Ascending aorta (tissue), 2 donors: ENCODE measurements around the gene BABAM2. TPM values are rescaled to one million over a fixed set of nuclear protein-coding genes. Genes with fewer than 3 reads are reported as not detected.
A peak's percentile ranks its signal among the peaks of the same experiment; 100 is the strongest.
"Not testable (repeated sequence)": the region's sequence is repeated elsewhere in the genome, so short reads cannot be mapped to it uniquely, and the experiment has no call there.

Source experiments
- DNase-seq, 2 donors: peaks; one replicate each; pipeline ENCODE4 v3.0.0-alpha.2; 2019; ENCODE audit warnings: low spot score in 2 of 2
- H3K27ac ChIP-seq, 2 donors: fragments of 200-600 bp; sonication (generic); one replicate each; pipeline ENCODE4 v1.5.1; 2016 to 2017; ENCODE audit warnings: mild to moderate bottlenecking in 1 of 2
- H3K27me3 ChIP-seq: fragments of 200-600 bp; sonication (generic); one replicate; pipeline ENCODE4 v1.5.1; 2017
- H3K36me3 ChIP-seq, 2 donors: fragments of 200-600 bp; sonication (generic); one replicate each; pipeline ENCODE4 v1.5.1; 2016
- H3K4me1 ChIP-seq, 2 donors: fragments of 200-600 bp; sonication (generic); one replicate each; pipeline ENCODE4 v1.5.1; 2016 to 2017; ENCODE audit warnings: mild to moderate bottlenecking in 1 of 2
- H3K4me3 ChIP-seq, 2 donors: fragments of 200-600 bp; sonication (generic); one replicate each; pipeline ENCODE4 v1.5.1; 2016 to 2017; ENCODE audit warnings: mild to moderate bottlenecking in 1 of 2
- H3K9me3 ChIP-seq, 2 donors: fragments of 200-600 bp; sonication (generic); one replicate each; pipeline ENCODE4 v1.5.1; 2016
- CTCF ChIP-seq, 3 experiments: fragments of 200-600 bp in 2 of 3; fragments of 450-650 bp in 1 of 3; sonication (generic) in 2 of 3; IDR thresholded peaks; one replicate each; pipeline ENCODE4 v1.5.1; 2016 to 2019; ENCODE audit warnings: antibody characterized with exemption in 3 of 3, mild to moderate bottlenecking in 1 of 3, moderate library complexity in 1 of 3
- intact Hi-C: fragments of 100-400 bp; cut with DNase I; formaldehyde crosslinking; loops from one replicate; pipeline ENCODE4 v1.15.1; 2023
- total RNA-seq: library from RNA; depleted of rRNA; stranded (reverse); fragments of >200 nt; gene quantifications from one replicate; pipeline ENCODE4 v1.1.0, GENCODE V29; 2016

BABAM2 gene
- total RNA-seq, 1 donor from 2014 or later: 19.6 TPM

GRCh38 chr2:28025123-28025522, 134.6 kb downstream of the BABAM2 start:
- Histone ChIP-seq H3K27me3 (no peaks in the 10 kb centered on the region), H3K4me1 (no peaks in the 10 kb centered on the region), H3K36me3 (peaks cover 4 to 7% of the 10 kb centered on the region in 2 donors), H3K4me3 (no peak overlapping the region), H3K27ac (no peak overlapping the region), H3K9me3 (no peaks in the 10 kb centered on the region)
- TF ChIP-seq CTCF (IDR thresholded peaks at IDR 0.05): no peak
- intact Hi-C loops: no loop called here
- no peak for DNase-seq

GRCh38 chr2:28026230-28026629, 135.7 kb downstream of the BABAM2 start:
- DNase-seq, intact Hi-C loops, H3K4me1 ChIP-seq, H3K4me3 ChIP-seq, H3K36me3 ChIP-seq, H3K9me3 ChIP-seq, H3K27me3 ChIP-seq, H3K27ac ChIP-seq: not testable (repeated sequence)

GRCh38 chr2:28028025-28028424, 137.5 kb downstream of the BABAM2 start:
- H3K27me3 ChIP-seq: no peaks in the 10 kb centered on the region
- H3K4me1 ChIP-seq: no peaks in the 10 kb centered on the region
- H3K9me3 ChIP-seq: no peaks in the 10 kb centered on the region
- no peak for DNase-seq
- H3K36me3 ChIP-seq: peaks cover 4 to 7% of the 10 kb centered on the region in 2 donors
- H3K4me3 ChIP-seq: no peak overlapping the region
- no peak overlapping the region for H3K27ac ChIP-seq
- intact Hi-C loops: no loop called here
- TF ChIP-seq CTCF (IDR thresholded peaks at IDR 0.05): no peak

- intact Hi-C loops: no loop called here
- H3K27ac ChIP-seq: peak overlapping the region; percentile 26 to 36
- H3K4me1 ChIP-seq: no peaks in the 10 kb centered on the region
- no peak for TF ChIP-seq CTCF (IDR thresholded peaks at IDR 0.05)
- H3K9me3 ChIP-seq: no peaks in the 10 kb centered on the region
- no peaks in the 10 kb centered on the region for H3K27me3 ChIP-seq
- no peak overlapping the region for H3K4me3 ChIP-seq
- H3K36me3 ChIP-seq: peaks cover 4 to 7% of the 10 kb centered on the region in 2 donors
- peak in 1 of 2 donors; percentile 67 for DNase-seq
Measured at GRCh38 chr2:28030600-28030999, 140.1 kb downstream of the BABAM2 start.

- H3K27ac ChIP-seq: no peak overlapping the region
- no peak overlapping the region for H3K4me3 ChIP-seq
- no peaks in the 10 kb centered on the region for H3K9me3 ChIP-seq
- H3K4me1 ChIP-seq: no peaks in the 10 kb centered on the region
- no peaks in the 10 kb centered on the region for H3K36me3 ChIP-seq
- no peak for TF ChIP-seq CTCF (IDR thresholded peaks at IDR 0.05)
- intact Hi-C loops: no loop called here
- no peaks in the 10 kb centered on the region for H3K27me3 ChIP-seq
- DNase-seq: no peak
Measured at GRCh38 chr2:28032816-28033215, 142.3 kb downstream of the BABAM2 start.

- Histone ChIP-seq H3K4me1 (peaks cover 0 to 5% of the 10 kb centered on the region in 2 donors), H3K9me3 (no peaks in the 10 kb centered on the region), H3K36me3 (no peaks in the 10 kb centered on the region), H3K27ac (no peak overlapping the region), H3K4me3 (no peak overlapping the region), H3K27me3 (no peaks in the 10 kb centered on the region)
- intact Hi-C loops: loop anchor here (5.0 kb wide), 1 partner anchor 62 kb away; no protein-coding TSS in a partner anchor
- DNase-seq: no peak
- TF ChIP-seq CTCF (IDR thresholded peaks at IDR 0.05): no peak
Measured at GRCh38 chr2:28034696-28035095, 144.2 kb downstream of the BABAM2 start.
